Activated CD4-positive, alpha-beta T cell treated with anti-CD3 and anti-CD28 coated beads for 4 hours (primary cell): Measurements from ENCODE around the gene LCN2.
"Not testable (repeated sequence)": the region's sequence is repeated elsewhere in the genome, so short reads cannot be mapped to it uniquely, and the experiment has no call there.

Experiments
- DNase-seq, 2 donors: peaks; one replicate each; pipeline ENCODE4 v3.0.0-alpha.2; 2020

LCN2 gene

DNA sequence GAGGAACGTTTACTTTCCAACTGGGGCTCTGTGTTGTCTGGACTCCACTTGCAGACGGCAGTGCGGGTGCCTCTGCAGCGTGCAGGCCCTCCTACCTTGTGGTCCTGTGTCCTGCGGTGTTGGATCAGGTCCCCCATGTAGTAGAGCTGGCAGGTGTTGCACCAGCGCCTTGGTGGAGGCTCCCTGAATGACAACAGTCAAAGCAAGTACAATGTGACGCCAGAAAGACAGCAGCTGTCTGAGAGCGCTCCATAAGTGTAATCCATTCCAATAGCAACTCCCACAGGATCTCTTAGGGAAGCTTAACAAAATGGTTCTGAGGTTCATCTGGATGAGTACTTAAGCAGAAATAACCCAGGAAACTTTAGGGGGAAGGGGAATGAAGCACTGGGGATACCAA is 20.7 kb downstream of the LCN2 start:
- no peak for DNase-seq

- no peak for DNase-seq
These were observed 24.8 kb downstream of the LCN2 start for GRCh38 chr9:128174062-128174461.

DNA sequence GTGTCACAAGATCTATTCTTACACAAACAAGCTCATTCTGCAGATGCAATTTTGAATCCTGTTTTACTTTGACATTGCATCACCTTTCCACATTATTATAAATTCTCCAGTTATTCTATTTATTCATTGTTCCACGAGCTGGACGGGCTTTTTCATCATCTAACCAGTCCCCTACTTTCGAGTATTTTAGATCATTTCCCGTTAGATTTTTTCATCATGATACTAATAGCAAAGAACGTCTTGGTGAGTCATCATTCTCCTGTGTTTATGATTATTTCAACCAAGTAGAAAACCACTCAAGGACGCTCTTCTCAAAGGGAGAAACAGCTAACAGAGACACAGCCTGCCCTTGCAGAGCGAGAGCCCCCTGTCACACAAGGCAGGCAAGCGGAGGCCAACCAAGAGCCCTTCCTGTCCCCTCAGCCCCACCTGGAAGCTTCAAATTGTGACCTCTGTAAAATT is 25.9 kb downstream of the LCN2 start:
- no peak for DNase-seq

DNA sequence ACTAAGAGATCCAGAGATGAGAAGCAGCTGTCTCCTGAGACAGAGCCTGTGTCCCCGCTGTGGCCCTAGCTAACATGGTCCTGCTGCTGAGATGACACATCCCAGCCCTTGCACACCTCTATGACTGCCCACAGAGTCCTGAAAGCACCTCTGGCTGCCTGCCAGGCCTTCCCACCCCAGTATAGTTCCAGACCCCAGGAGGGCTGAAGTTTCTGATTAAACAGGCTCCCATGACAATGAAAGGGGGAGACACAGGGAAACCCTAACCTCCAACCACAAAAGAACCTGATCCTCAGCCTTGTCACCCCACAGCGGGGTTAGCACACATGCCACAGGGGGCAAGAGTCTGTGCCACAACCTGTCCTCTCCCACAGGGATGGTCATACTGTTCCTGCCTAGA is 26.5 kb downstream of the LCN2 start:
- no peak for DNase-seq

- no peak for DNase-seq
These were observed 29.7 kb downstream of the LCN2 start for GRCh38 chr9:128178806-128179431.

GRCh38 chr9:128180001-128180400 is 30.7 kb downstream of the LCN2 start:
- no peak for DNase-seq

DNA sequence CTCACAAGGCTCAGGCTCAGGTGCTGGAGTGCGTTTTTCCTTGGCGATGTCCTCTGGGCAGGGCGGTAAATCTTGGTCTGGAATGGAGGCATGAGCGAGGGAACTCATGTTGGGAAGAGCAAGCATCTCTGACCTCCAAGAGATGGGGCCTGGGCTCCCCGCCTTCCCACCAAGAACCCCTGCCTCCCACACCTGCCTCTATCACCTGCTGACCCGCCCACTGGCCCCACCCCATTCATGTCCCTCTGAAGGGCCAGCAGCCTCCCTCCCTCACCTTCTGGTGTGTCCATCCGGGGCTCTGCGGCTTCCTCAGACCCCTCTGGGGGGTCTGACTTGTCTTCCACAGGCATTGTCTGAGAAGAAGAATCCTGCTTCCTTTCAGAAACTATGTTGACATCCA is 31.2 kb downstream of the LCN2 start:
- DNase-seq: no peak

DNA sequence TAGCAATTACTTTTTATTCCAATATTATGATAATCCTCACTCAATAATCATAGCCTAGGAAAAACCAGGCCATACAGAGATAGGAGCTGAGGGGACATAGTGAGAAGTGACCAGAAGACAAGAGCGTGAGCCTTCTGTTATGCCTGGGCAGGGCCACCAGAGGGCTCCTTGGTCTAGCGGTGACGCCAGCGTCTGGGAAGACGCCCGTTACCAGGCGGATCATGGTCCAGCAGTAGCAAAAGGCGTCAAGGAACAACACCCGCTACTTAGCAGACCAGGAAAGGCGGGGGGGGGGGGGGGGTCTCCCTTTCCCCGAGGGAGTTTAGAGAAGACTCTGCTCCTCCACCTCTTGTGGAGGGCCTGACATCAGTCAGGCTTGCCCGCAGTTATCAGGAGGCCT is 32.2 kb downstream of the LCN2 start:
- not testable (repeated sequence) for DNase-seq

DNA sequence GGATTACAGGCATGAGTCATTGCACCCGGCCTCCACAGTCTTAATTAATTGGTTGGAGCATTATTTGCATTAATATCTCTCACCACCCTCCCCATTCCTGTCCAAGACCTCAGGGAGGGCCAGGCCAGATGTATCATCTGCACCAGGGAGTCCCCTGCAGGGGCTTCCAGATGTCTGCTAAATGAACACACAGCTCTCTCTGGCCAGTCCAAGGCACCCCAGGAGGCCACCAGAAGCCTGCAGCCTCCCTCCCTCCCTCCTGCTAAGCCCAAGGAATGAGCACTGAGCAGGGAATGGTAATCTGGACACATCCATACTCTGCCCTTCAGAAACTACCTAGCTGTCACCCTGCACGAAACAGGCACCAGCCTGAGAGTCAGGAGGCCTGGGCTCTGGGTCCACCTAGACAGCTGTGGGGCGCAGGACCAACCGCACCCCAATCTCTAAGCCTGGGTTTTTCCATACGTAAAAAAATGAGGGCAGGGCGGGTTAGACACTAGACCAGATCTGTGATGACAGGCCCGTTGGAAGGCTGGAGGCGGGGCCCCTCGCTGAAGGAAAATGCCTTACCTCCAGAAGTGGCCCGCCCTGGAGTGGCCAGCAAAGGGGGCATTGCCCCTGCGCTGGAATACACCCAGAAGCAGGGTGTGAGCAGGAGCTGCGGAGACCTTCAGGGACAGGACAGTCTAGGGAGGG is 33.8 kb downstream of the LCN2 start:
- DNase-seq: no peak

DNA sequence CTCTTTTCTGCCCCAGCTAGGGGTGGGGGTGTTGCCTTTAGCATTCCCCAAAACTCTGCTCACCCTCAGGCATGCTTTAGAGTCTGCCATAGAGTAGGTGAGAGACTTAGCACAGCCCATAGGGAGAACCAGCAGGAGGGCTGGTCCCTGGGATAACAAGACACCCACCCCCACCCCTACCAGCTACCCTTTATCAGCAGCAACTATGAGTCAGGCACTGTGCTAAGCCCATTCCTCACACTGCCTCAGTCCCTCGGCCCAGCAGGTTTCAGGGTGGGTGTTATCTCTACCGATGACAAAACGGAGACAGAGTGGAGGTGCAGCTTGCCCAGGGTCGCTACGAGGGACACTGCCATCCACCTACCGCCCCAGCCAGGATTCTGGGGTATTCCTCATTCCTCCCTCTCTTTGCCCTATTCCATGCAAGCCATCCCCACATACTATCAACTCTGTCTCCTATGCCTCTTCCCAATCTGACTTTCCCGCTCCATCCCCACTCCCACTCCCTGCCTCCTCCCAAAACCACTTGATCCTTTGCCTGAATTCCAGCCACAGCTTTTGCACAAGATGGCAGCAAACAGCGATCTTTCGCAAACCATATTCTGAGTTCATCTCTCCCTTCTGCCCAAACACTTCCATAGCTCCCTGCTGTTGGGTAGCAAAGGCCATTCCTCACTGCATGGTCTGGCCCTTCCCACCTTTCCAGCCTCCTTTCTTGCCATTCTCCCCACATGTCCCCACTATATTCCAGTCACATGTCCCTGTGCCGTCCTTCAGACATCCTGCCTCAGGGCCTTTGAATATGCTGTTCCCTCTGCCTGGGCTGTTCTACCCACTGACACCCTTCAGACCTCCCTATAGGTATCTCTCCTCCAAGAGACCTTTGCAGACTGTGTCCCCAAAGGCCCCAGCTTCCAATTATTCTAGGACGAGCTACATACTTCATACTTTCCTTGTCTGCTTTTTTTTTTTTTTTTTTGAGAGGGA is 37.0 kb downstream of the LCN2 start:
- no peak for DNase-seq

DNA sequence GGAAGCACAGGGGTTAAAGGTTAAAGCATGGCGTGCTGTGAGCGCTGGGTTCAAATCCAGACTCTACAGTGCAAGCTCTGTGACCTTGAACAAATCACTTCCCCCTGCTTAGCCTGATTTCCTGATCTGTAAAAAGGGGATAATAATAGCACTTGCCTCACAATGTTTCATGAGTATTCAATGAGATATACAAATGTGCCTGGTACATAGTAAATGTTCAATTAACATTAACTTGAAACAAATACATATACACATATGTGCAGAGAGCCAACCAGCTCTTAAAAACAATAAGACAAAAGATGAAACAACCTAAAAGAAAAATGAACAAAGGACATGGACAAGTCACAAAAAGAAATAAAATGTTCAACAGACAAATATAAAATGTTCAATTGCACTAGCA is 38.1 kb downstream of the LCN2 start:
- DNase-seq: no peak

DNA sequence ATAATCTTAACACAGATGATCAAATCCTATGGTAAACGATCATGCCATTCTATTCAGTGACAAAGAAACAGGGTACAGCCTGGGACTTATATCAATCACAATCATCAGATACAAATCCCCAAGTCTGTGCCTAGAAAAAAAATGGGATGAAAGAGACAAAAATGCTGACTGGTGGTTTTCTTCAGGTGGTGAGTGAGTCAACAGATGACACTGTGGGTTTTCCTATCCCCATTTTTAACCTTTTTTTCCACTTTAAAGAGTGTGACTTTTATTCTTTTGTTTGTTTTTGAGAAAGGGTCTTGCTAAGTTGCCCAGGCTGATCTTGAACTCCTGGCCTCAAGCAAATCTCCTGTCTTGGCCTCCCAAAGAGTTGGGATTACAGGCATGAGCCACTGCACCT is 39.0 kb downstream of the LCN2 start:
- no peak for DNase-seq

DNA sequence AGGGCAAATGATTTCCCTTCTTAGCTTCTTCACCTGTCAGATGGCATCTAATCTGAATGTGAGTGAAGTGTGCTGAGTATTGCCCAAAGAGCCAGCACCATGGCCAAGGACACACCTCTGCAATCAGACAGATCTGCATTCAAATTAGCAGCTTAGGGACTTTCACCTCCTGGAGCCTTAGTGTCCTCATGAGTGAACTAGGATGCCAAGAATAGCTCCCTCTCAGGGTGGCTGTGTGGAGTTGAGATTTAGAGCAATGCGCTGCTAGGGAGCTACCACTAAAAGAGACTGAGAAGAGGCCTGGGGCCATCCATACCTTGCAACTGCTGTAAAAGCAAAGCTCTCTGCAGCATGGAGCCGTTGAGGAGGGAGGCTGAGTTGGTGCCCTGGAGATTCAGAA is 40.8 kb downstream of the LCN2 start:
- no peak for DNase-seq

DNA sequence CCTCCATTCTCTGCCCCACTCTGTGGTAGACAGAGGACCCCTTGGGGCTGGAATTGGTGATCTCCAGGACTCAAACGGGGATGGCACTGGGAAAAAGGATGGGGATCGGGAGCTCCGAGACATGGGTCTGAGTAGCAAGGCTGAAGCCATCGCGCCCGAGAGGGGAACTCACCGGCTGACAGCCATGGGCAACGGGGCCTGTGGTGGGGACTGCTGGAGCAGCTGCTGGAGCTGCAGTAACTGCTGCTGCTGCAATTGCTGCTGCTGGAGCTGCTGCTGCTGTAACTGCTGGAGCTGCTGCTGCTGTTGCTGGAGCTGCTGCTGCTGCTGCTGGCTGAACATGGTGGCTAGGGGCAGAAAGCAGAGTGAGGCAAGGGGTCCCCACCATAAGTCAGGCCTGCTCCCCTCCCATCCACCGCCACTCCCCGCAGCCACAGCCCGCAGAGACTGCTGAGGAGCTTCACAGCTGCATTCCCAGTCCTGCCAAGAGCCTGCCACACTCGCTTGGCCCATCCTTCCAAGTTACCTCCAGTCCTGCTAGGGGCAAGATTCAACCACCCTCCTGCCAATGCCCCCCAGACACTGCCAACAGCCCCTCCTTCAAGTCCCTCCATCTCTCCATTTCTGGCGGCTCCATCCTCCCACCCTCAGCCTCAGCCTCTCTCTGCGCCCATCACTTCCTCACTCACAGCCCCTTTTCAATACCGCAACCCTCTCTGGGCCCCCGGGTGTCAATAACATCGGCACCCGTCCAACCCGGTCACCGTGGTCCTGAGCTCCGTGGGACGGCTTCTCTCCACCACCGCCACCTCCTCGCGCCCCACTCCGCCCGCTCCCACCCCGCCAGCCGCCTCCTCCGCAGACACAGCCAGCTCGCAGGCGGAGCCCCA is 41.5 kb downstream of the LCN2 start:
- DNase-seq: no peak

GRCh38 chr9:128191406-128192046 is 42.3 kb downstream of the LCN2 start, which contains the start of gene CIZ1:
Gene CIZ1, minus strand, starts transcription at chr9:128191572. Its CDS starts 715 bp downstream, at chr9:128190857.
- peak; percentile 70 to 74 for DNase-seq

DNA sequence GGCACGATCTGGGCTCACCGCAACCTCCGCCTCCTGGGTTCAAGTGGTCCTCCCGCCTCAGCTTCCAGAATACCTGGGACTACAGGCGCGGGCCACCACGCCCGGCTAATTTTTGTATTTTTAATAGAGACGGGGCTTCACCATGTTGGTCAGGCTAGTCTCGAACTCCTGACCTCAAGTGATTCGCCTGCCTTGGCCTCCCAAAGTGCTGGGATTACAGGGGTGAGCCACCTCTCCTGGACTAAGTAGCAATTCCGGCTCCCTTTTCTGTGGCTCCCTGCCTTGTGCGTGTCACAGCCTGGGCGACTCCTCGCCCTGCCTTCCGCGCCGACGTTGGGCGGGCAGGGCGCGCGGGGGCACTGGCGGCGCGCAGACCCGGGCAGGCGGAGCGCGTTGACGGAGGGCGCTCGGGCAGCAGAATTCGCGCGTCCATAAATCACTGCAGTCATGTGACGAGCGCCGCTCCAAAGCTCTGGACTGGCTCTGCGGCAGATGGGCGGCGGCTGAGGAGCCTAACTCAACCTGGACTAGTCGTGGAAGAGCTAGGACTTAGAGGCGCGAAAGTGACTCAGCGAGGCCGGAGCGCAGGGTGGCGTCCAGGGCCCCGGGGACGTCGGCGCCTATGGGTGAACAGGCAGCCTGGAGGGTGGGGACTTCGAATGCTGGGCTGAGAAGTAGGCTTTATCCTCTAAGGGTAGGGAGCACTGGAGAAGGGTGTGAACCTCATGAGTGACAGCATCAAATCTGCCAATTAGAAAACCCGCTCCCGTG is 43.5 kb downstream of the LCN2 start:
- DNase-seq: no peak

- DNase-seq: no peak
These were observed 44.3 kb downstream of the LCN2 start for GRCh38 chr9:128193469-128194096.

DNA sequence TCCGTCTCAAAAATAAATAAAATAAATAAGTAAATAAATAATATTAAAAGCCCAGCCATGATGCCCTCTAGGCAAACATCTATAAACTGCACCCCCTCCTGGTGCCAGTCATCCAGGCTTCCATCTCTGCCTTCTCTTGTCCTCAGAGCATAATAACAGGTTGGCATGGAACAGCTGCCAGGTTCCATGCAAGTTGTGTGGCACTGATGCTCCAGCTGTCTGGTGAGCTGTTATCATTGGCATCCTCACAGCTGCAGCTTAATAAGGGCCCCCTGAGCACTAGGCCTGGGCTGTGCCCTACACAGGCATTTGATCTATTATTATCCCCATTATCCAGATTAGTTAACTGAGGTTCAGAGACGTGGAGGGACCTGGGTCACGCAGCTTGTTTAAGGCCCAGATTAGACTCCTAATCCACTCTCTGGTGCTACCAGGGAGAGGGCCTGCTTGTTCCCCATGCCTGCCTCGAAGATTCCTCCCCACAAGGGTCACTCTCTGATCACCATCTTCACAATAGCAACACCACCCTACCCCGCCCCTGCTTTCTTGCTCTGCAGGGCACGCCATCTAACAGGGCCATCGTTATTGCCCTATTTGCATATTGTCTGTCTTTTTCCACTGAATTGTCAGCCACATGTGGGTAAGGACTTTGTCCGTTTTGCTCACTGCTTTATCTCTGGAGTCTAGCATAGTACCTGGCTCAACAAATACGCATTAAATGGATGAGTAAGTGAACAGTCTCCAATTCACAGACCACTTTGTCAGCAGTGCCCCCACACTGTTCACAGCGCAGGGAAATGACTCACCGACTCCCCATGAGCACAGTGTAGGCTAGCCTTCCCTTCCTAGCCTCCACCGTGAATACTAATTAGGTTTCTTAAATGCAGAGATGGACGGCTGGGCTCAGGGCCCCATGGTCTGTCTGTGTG is 52.5 kb downstream of the LCN2 start:
- no peak for DNase-seq

DNA sequence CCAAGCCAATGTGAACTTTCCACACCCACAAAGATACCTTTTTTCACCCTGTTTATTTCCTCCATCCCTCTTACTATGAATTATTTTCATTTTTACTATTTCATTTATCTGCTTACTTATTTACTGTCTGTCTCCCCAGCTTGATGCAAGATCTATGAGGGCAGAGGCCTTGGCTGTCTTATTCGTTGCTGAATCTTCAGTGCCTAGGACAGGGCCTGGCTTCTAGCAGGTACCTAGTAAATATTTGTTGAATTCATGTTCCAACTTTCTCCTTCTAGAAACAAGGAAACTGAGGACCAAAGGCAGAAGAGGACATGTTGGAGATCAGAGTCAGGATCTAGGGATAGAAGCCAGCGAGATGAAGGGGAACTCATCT is 53.4 kb downstream of the LCN2 start:
- no peak for DNase-seq
